HCT116 (cell line): ENCODE results near the gene FGD3. TPM values are rescaled to one million over a fixed set of nuclear protein-coding genes. Genes with fewer than 3 reads are reported as not detected.
A peak's percentile ranks its signal among the peaks of the same experiment; 100 is the strongest.

Experiments used
- ATAC-seq: fragments of 200-7000 bp; cut with Tn5 transposase; 2 replicates; pipeline ENCODE4 v1.9.1; 2020; ENCODE audit warnings: mild to moderate bottlenecking, moderate library complexity
- BruUV-seq: library from RNA; stranded (reverse); fragments of 400-500 nt; replicated peaks from 2 replicates; lab custom pipeline; 2021; lab: Mats Ljungman, UMichigan
- CTCF ChIA-PET: fragments of 300-600 bp; sonication (Branson Sonifier 250); formaldehyde crosslinking; loops from one replicate; lab custom pipeline; 2021; ENCODE audit warnings: antibody characterized with exemption; lab: Charles Lee
- POLR2A ChIA-PET: fragments of 300-600, 350-600 bp; sonication (Branson Sonifier 250); formaldehyde crosslinking; loops from one replicate; lab custom pipeline; 2021; ENCODE audit warnings: antibody characterized with exemption; lab: Charles Lee
- RAD21 ChIA-PET, 2 experiments: fragments of 300-600 bp; sonication (Branson Sonifier 250); formaldehyde crosslinking; loops; one replicate each; lab custom pipeline; 2023; ENCODE audit warnings: low total read pairs in 2 of 2; ENCODE audit not compliant: uncharacterized antibody in 2 of 2, unreplicated experiment in 2 of 2, low non-redundant PET in 1 of 2; lab: Charles Lee
- DNase-seq: peaks from one replicate; pipeline ENCODE4 v3.0.0-alpha.2; 2010; ENCODE audit warnings: low read depth, low spot score
- H2AFZ ChIP-seq: fragments of 200-600 bp; shearing (Covaris generic), sonication (generic); 2 replicates; pipeline ENCODE4 v1.6.1; 2017; ENCODE audit warnings: low read depth, mixed run types, mixed read lengths, antibody characterized with exemption, low read length; ENCODE audit not compliant: poor library complexity, severe bottlenecking
- H3K27ac ChIP-seq: 2 replicates; pipeline ENCODE4 v1.5.1; 2012; ENCODE audit warnings: low read depth, low read length
- H3K27me3 ChIP-seq: fragments of 200-600 bp; sonication (generic); 2 replicates; pipeline ENCODE4 v1.6.1; 2016; ENCODE audit warnings: mixed run types, low read length, mixed read lengths; ENCODE audit not compliant: insufficient read depth
- H3K36me3 ChIP-seq, 2 experiments: fragments of 200-500 bp in 1 of 2; fragments of 200-600 bp in 1 of 2; sonication (Bioruptor generic) in 1 of 2; sonication (generic) in 1 of 2; 2 replicates each; pipeline versions ENCODE4 v1.5.1 to v1.6.1; 2014 to 2016; ENCODE audit warnings: low read length in 2 of 2, inconsistent platforms in 1 of 2, mixed read lengths in 1 of 2, mixed run types in 1 of 2; ENCODE audit not compliant: insufficient read depth in 2 of 2, control insufficient read depth in 1 of 2
- H3K4me1 ChIP-seq, 2 experiments: fragments of 200-600 bp in 1 of 2; sonication (generic) in 1 of 2; 2 replicates each; pipeline versions ENCODE4 v1.5.1 to v1.6.1; 2012 to 2017; ENCODE audit warnings: low read length in 2 of 2, inconsistent platforms in 1 of 2, mild to moderate bottlenecking in 1 of 2, mixed read lengths in 1 of 2, mixed run types in 1 of 2, moderate library complexity in 1 of 2; ENCODE audit not compliant: insufficient read depth in 2 of 2, control insufficient read depth in 1 of 2
- H3K4me2 ChIP-seq: fragments of 200-600 bp; sonication (generic); 2 replicates; pipeline ENCODE4 v1.6.1; 2017; ENCODE audit warnings: mixed run types, low read length, mixed read lengths
- H3K4me3 ChIP-seq, 2 experiments: fragments of 200-600 bp in 1 of 2; sonication (generic) in 1 of 2; replicated peaks in 1 of 2; 2 replicates each; pipeline ENCODE4 v1.5.1; 2011 to 2016; ENCODE audit warnings: low read length in 2 of 2, control low read depth in 1 of 2, low read depth in 1 of 2, mild to moderate bottlenecking in 1 of 2, mixed read lengths in 1 of 2, mixed run types in 1 of 2
- H3K79me2 ChIP-seq: fragments of 200-600 bp; sonication (generic); 2 replicates; pipeline ENCODE4 v1.6.1; 2017; ENCODE audit warnings: mild to moderate bottlenecking, mixed run types, low read length, moderate library complexity, mixed read lengths; ENCODE audit not compliant: insufficient read depth
- H3K9ac ChIP-seq: fragments of 200-600 bp; sonication (generic); 2 replicates; pipeline ENCODE4 v1.6.1; 2016; ENCODE audit warnings: low read length, mixed read lengths
- H3K9me2 ChIP-seq: fragments of 200-600 bp; sonication (generic), shearing (Covaris generic); 2 replicates; pipeline ENCODE4 v1.6.1; 2017; ENCODE audit warnings: mixed run types, mild to moderate bottlenecking, moderate library complexity; ENCODE audit not compliant: insufficient read depth
- H3K9me3 ChIP-seq, 2 experiments: fragments of 200-500 bp in 1 of 2; fragments of 200-600 bp in 1 of 2; sonication (Bioruptor generic) in 1 of 2; sonication (generic) in 1 of 2; 2 replicates each; pipeline ENCODE4 v1.6.1; 2014 to 2017; ENCODE audit warnings: low read length in 2 of 2, mixed read lengths in 2 of 2, inconsistent platforms in 1 of 2, low read depth in 1 of 2, mild to moderate bottlenecking in 1 of 2, mixed run types in 1 of 2, moderate library complexity in 1 of 2; ENCODE audit not compliant: control insufficient read depth in 1 of 2, insufficient read depth in 1 of 2
- H4K20me1 ChIP-seq: fragments of 200-600 bp; sonication (generic), shearing (Covaris generic); 2 replicates; pipeline ENCODE4 v1.6.1; 2017; ENCODE audit warnings: mixed run types, mild to moderate bottlenecking, moderate library complexity; ENCODE audit not compliant: insufficient read depth
- EGR1 ChIP-seq: IDR thresholded peaks from 2 replicates; pipeline ENCODE4 v1.6.1; 2012; ENCODE audit warnings: low read depth
- FOSL1 ChIP-seq: IDR thresholded peaks from 2 replicates; pipeline ENCODE4 v1.6.1; 2012; ENCODE audit warnings: low read depth
- SP1 ChIP-seq: IDR thresholded peaks from 2 replicates; pipeline ENCODE4 v1.6.1; 2012; ENCODE audit warnings: low read depth
- SRF ChIP-seq: IDR thresholded peaks from 2 replicates; pipeline ENCODE4 v1.6.1; 2012; ENCODE audit warnings: low read depth
- TCF7L2 ChIP-seq: IDR thresholded peaks from 2 replicates; pipeline ENCODE4 v1.7.0; 2011; ENCODE audit warnings: borderline replicate concordance, inconsistent platforms; ENCODE audit not compliant: insufficient read depth, insufficient read length; ENCODE audit errors: extremely low read depth
- YY1 ChIP-seq: IDR thresholded peaks from 2 replicates; pipeline ENCODE4 v1.6.1; 2011; ENCODE audit warnings: low read length, low read depth, moderate library complexity, mild to moderate bottlenecking; ENCODE audit not compliant: insufficient replicate concordance; ENCODE audit errors: extremely low read depth
- ZBTB33 ChIP-seq: IDR thresholded peaks from 2 replicates; pipeline ENCODE4 v1.6.1; 2011; ENCODE audit warnings: mild to moderate bottlenecking, low read length, moderate library complexity; ENCODE audit not compliant: insufficient replicate concordance; ENCODE audit errors: extremely low read depth
- intact Hi-C: fragments of 100-400 bp; cut with micrococcal nuclease; formaldehyde crosslinking; loops from 2 replicates; pipeline ENCODE4 v1.10.0; 2022
- total RNA-seq: library from RNA; stranded (reverse); gene quantifications from one replicate; pipeline ENCODE4 v1.2.1, GENCODE V29; 2021; ENCODE audit not compliant: unreplicated experiment

The FGD3 gene
- total RNA-seq, 1 experiment from 2014 or later: 3.3 TPM

GRCh38 chr9:92974161-92974661, 26.9 kb downstream of the FGD3 start:
- DNase-seq: no peak

GRCh38 chr9:92974761-92975755, 27.7 kb downstream of the FGD3 start:
- no TSS peak for BruUV-seq
- H3K4me3 ChIP-seq: no peak overlapping the region
- no peaks in the 10 kb centered on the region for H3K36me3 ChIP-seq
- H3K4me2 ChIP-seq: peak overlapping the region; percentile 63
- peaks cover 21 to 31% of the 10 kb centered on the region in 2 experiments for H3K4me1 ChIP-seq
- RAD21 ChIA-PET: no interaction called here
- CTCF ChIA-PET: interaction anchor here (1.3 kb wide), 1 partner anchor 29 kb away, joined by 5 read pairs; no protein-coding TSS in a partner anchor
- POLR2A ChIA-PET: interaction anchor here (1.4 kb wide), 1 partner anchor 28 kb away, joined by 3 read pairs; no protein-coding TSS in a partner anchor
- H3K9ac ChIP-seq: no peak overlapping the region
- no peaks in the 10 kb centered on the region for H4K20me1 ChIP-seq
- TF ChIP-seq EGR1 (no peak), ZBTB33 (no peak), YY1 (no peak)
- no peaks in the 10 kb centered on the region for H3K9me3 ChIP-seq
- H3K9me2 ChIP-seq: no peaks in the 10 kb centered on the region
- no peak for DNase-seq
- peak overlapping the region; percentile 20 for H2AFZ ChIP-seq
- intact Hi-C loops: no loop called here
- ATAC-seq: peak; percentile 26
- no peaks in the 10 kb centered on the region for H3K79me2 ChIP-seq
- no peaks in the 10 kb centered on the region for H3K27me3 ChIP-seq
- peak overlapping the region; percentile 32; the same call in 1 of the 2 replicates for H3K27ac ChIP-seq

More at GRCh38 chr9:92974161-92974661, 26.9 kb downstream of the FGD3 start:
- TF ChIP-seq YY1: no peak
- no peak for TF ChIP-seq SRF
- TF ChIP-seq EGR1: no peak
- TF ChIP-seq TCF7L2: no peak
- no peak for TF ChIP-seq SP1
- no peak for TF ChIP-seq FOSL1
- no TSS peak for BruUV-seq
- RAD21 ChIA-PET: no interaction called here
- Histone ChIP-seq H3K36me3 (no peaks in the 10 kb centered on the region), H3K27ac (peak overlapping the region; percentile 32; the same call in 1 of the 2 replicates), H4K20me1 (no peaks in the 10 kb centered on the region), H3K4me2 (peak overlapping the region; percentile 63), H2AFZ (peak overlapping the region; percentile 20), H3K9me2 (no peaks in the 10 kb centered on the region), H3K9me3 (no peaks in the 10 kb centered on the region), H3K27me3 (no peaks in the 10 kb centered on the region), H3K4me1 (peaks cover 19 to 23% of the 10 kb centered on the region in 2 experiments), H3K4me3 (no peak overlapping the region), H3K9ac (no peak overlapping the region), H3K79me2 (no peaks in the 10 kb centered on the region)
- ATAC-seq: peak; percentile 75
- POLR2A ChIA-PET: no interaction called here
- CTCF ChIA-PET: interaction anchor here (1.4 kb wide), 1 partner anchor 29 kb away, joined by 4 read pairs; no protein-coding TSS in a partner anchor
- intact Hi-C loops: no loop called here
